Heart left ventricle (tissue), 13 donors: ENCODE measurements around the gene PRKG1.

Experiments
- CTCF ChIP-seq, 12 donors: fragments of 200-600 bp; sonication (generic) in 4 of 12; IDR thresholded peaks; one replicate each; pipeline versions ENCODE4 v1.5.0 to v1.8.0; 2018 to 2022; ENCODE audit warnings: antibody characterized with exemption in 12 of 12, mild to moderate bottlenecking in 5 of 12
- POLR2A ChIP-seq, 2 donors: fragments of 450-650 bp; IDR thresholded peaks; one replicate each; pipeline ENCODE4 v1.6.1; 2017; ENCODE audit warnings: antibody characterized with exemption in 2 of 2, mild to moderate bottlenecking in 2 of 2, moderate library complexity in 2 of 2
- donor health status: ischemic (EF 13 %, LVEDD 7.1; RV severe dilation, severe dysfunction).
- donor health status: DM: no; HTN: yes; CAD: no.
- donor health status: DM: no; HTN: no; CAD: no.
- donor health status: ischemic (EF 25% LVEDD 6.9; RV normal size, moderate dysfunction).
- donor health status: ischemic (EF 25% LVEDD 5.7; RV mildly dilated, moderate dysfunction).
- donor health status: ischemic (EF 35%, LVEDD 5.7; RV mildly dilated, moderate dysfunction).
- donor health status: nonischemic (EF 11% LVEDD 7.7; RV severe dilation, severe dysfunction).
- donor health status: DM: yes; HTN: yes; CAD: no.
- donor health status: PGD.
- donor health status: ischemic (EF 29% LVEDD 5.4; RV normal size, mild dysfunction).
- donor health status: nonischemic (EF 23%, LVEDD 6.1; RV moderate dilation, normal function).

GRCh38 chr10:51707821-51708424 lies 633.6 kb downstream of the PRKG1 start:
- TF ChIP-seq CTCF (IDR thresholded peaks at IDR 0.05) (no peak), POLR2A (IDR thresholded peaks at IDR 0.05) (no peak)
